Thymus (tissue), 11 donors: ENCODE measurements around the gene PARG. TPM values are rescaled to one million over a fixed set of nuclear protein-coding genes. Genes with fewer than 3 reads are reported as not detected.
"Not testable (repeated sequence)": the region's sequence is repeated elsewhere in the genome, so short reads cannot be mapped to it uniquely, and the experiment has no call there.

Experiments used
- DNase-seq, 9 donors: peaks; one replicate each; pipeline ENCODE4 v3.0.0-alpha.2; 2013; ENCODE audit warnings: low spot score in 9 of 9, low read depth in 6 of 9, missing footprints in 1 of 9
- H3K27ac ChIP-seq, 2 donors: one replicate each; pipeline ENCODE4 v1.5.1; 2013; ENCODE audit warnings: control low read depth in 1 of 2, low read depth in 1 of 2, low read length in 1 of 2, mild to moderate bottlenecking in 1 of 2, moderate library complexity in 1 of 2
- H3K27me3 ChIP-seq, 2 donors: one replicate each; pipeline ENCODE4 v1.5.1; 2013; ENCODE audit warnings: low read length in 1 of 2; ENCODE audit not compliant: control insufficient read depth in 2 of 2, insufficient read depth in 1 of 2
- H3K36me3 ChIP-seq, 2 donors: one replicate each; pipeline ENCODE4 v1.5.1; 2013; ENCODE audit warnings: low read length in 1 of 2, mild to moderate bottlenecking in 1 of 2, moderate library complexity in 1 of 2; ENCODE audit not compliant: control insufficient read depth in 2 of 2, insufficient read depth in 2 of 2
- H3K4me1 ChIP-seq, 2 donors: one replicate each; pipeline ENCODE4 v1.5.1; 2013; ENCODE audit warnings: low read length in 2 of 2; ENCODE audit not compliant: control insufficient read depth in 2 of 2, insufficient read depth in 2 of 2
- H3K4me3 ChIP-seq, 2 donors: one replicate each; pipeline ENCODE4 v1.5.1; 2013; ENCODE audit warnings: low read length in 2 of 2, control low read depth in 1 of 2, mild to moderate bottlenecking in 1 of 2
- H3K9me3 ChIP-seq, 2 donors: one replicate each; pipeline ENCODE4 v1.5.1; 2013; ENCODE audit warnings: low read length in 1 of 2, mild to moderate bottlenecking in 1 of 2; ENCODE audit not compliant: control insufficient read depth in 2 of 2, insufficient read depth in 1 of 2
- WGBS: extraction: QIAGEN DNeasy Blood & Tissue Kit; methylation state at CpG from one replicate; pipeline ENCODE4 v1.1.7; 2013; 5-methylcytosine and 5-hydroxymethylcytosine counted together
- polyA plus RNA-seq: library from polyadenylated mRNA; stranded (reverse); fragments of 200-250 nt; gene quantifications from one replicate; pipeline ENCODE4 v1.2.3, GENCODE V29; 2013
- total RNA-seq: library from RNA; stranded (reverse); fragments of 120-200 nt; gene quantifications from one replicate; pipeline ENCODE4 v1.2.4, GENCODE V29; 2013
- donor health status: healthy.

Gene PARG
- total and polyA plus RNA-seq, 2 donors = 10.9 to 30.4 TPM

DNA sequence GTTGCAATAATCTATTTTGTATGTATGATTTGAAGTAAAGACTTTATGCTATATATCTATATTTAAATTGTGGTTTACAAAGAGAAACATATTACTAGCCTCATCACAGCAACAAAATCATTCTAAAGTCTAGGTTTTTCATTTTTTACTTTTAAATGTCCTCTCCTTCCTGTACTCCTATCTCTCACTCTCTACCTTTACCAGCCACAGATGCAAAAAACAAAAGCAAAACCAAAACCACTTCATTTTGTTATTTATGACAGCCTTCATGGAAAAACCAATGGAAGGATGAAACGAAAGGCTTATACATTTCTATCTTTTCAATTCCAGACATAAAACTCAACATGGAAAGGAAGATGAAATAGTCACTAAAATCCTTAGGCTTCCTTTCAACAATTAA lies 31.5 kb downstream of the PARG start:
- not testable (repeated sequence) for H3K4me1 ChIP-seq, H3K4me3 ChIP-seq, H3K27me3 ChIP-seq, H3K9me3 ChIP-seq, DNase-seq, H3K36me3 ChIP-seq, H3K27ac ChIP-seq
- WGBS = no CpG with 5 or more reads among the region's 1 CpG

DNA sequence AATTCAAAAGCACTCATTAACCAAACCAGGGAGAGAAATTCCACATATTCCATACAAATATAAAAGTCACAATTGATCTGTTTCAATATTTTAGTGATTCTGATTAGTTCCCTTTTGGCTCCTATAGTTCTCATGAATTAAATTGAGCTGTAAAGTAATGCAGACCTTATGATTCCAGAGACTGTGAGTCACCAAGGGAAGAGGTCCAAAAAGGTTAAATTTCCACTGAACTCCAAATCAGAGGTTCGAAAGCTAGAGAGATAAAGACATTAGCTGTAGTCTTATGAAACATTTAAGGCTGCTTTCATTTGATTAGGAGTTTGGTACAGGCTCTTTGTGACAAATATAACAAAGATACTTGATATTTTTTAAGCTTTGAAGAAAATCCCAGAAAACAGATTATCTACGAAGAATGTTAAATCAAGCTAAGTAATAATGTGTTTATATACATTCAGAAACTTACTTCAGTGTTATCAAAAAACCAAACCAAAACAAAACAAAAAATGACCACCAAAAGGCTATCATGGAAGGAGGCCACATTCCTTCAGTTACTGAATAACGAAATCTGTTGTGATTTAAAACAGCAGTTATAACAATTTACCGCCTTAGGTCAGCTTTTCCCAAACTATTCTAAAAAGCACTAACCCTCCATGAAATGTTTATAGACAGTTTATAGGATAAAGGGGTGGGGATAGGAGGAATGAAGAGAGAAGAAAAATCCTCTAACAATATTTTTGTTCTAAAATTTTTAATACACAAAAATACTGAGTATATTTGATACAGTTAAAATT lies 33.3 kb downstream of the PARG start:
- not testable (repeated sequence) for H3K4me3 ChIP-seq, H3K27ac ChIP-seq, H3K9me3 ChIP-seq, H3K27me3 ChIP-seq, DNase-seq, H3K36me3 ChIP-seq, H3K4me1 ChIP-seq
- 97% methylated on average over 4 of the region's 4 CpGs for WGBS

DNA sequence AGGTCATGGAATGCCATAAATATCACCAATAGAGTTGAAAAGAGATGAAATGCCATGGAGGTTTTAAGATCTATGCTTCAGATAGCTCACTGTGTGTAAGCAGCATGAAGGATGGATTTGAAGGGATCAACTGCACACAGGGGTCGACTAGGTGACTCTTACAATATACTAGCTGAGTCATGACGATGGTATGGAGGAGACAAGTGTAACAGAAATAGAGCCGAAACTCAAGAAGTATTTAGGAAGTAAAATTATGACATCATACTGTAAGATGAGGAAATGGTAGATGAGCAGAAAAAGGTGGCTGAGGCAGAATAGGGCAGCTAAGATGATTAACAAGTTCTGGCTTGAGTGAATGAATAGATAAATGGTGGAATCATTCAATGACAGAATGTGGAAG lies 38.0 kb downstream of the PARG start:
- not testable (repeated sequence) for H3K9me3 ChIP-seq, H3K4me1 ChIP-seq, H3K27ac ChIP-seq, H3K36me3 ChIP-seq, H3K27me3 ChIP-seq, DNase-seq, H3K4me3 ChIP-seq
- WGBS = 99% methylated on average over 3 of the region's 3 CpGs

DNA sequence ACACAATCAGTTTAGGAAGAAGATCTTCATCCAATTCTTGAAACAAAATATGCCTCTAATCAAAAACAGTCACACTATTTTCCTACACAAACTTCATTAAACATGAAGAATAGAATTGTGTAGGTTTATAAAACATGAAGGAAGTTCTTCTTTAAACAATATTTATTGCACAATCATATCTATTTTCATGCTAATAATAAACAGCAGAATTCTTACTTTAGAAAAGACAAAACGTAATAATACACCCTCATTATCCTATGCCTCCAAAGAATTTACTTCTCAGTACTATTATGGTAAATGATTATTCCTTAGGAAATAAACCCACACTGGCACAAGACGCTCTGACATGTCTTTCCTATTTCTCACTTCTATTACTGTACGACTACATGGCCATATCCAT lies 41.4 kb downstream of the PARG start:
- not testable (repeated sequence) for H3K4me1 ChIP-seq, H3K4me3 ChIP-seq, H3K27me3 ChIP-seq, H3K36me3 ChIP-seq, H3K27ac ChIP-seq, H3K9me3 ChIP-seq, DNase-seq
- WGBS = over 99% methylated on average over 2 of the region's 3 CpGs

DNA sequence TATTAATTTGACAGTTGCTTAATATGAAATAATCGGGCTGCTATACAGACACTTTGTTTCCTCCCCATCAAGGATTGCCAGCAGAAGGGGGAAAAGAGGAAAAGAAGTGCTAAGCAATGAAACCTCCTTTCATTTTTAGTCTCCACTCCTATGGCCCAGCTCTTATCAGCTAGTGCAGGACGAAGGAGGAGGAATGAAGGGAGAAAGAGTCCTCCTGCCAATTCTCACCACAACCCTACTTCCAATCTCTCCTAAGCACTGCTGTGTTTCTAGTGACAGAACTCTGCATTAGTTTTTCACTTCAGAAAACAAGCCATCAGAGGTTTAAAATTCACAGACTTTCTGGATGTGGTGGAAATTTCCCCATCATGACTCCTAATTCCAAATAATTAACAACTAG lies 41.8 kb downstream of the PARG start:
- not testable (repeated sequence) for H3K4me3 ChIP-seq, H3K4me1 ChIP-seq, H3K36me3 ChIP-seq, H3K27ac ChIP-seq, H3K9me3 ChIP-seq, H3K27me3 ChIP-seq, DNase-seq
- 100% methylated on average over 1 of the region's 2 CpGs for WGBS

DNA sequence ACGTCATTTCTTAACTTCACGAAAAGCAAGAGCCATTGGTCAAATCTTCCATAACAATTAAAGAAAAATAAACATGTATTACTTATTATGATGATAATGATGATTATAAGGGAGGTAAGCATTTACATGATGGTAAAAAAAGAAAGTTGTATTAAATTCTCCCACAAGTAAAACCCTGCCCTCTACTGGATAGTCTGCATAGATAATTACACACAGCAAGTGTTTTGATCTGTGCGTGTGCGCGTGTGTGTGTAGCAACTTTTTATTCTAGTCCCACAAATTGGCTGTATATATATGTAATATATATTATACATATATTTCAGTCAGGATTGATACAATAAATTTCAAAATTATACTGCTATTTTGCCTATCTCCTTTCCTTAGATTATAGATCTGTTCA lies 51.8 kb downstream of the PARG start:
- WGBS = over 99% methylated on average over 5 of the region's 5 CpGs
- not testable (repeated sequence) for H3K27ac ChIP-seq, H3K4me3 ChIP-seq, H3K27me3 ChIP-seq, H3K9me3 ChIP-seq, DNase-seq, H3K4me1 ChIP-seq, H3K36me3 ChIP-seq

DNA sequence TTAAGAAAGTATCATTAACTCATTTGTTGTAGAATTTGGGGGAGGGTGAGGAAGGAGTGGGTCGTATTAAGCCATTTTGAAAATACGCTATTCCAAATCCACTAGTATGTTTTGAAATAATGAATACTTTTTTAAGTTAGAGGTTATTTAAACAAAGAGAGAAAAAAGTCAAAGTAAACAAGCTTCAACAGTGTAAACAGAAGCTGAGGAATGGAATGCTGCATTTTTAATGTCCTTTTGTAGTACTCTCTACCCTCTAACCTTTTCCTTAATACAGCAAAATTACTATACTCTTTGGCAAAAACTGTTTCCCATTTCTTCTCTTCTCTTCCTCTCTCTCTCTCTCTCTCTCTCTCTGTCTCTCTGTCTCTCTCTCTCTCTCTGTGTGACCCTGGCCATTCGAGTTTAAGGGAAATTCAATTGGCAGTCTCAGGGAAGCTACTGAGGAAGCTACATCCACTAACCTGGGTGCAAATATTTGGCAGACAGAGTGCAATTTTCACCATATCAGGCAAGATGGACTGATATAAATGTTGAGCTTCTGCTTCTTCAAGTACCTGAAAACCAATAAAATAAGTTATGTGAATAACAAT lies 57.0 kb downstream of the PARG start:
- not testable (repeated sequence) for H3K4me1 ChIP-seq, H3K27me3 ChIP-seq, H3K36me3 ChIP-seq, DNase-seq, H3K27ac ChIP-seq, H3K4me3 ChIP-seq, H3K9me3 ChIP-seq
- WGBS = 91% methylated on average over 1 of the region's 3 CpGs

DNA sequence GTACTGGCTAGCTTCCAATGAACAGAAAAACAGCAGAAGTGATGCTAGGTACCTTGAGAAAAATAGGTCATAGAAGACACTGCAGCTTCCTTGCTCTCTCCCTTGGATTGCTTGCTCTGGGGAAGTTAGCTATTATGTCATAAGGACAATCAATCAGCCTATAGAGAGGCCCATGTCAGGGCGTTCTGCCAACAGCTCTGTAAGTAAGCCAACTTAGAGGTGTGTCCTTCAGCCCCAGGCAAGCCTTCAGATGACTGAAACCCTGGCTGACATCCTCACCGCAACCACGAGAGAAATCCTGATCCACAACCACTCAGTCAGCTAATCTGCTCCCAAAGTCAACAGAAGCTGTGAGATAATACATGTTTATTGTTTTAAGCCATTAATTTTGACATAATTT lies 58.0 kb downstream of the PARG start:
- DNase-seq, H3K36me3 ChIP-seq, H3K4me3 ChIP-seq, H3K4me1 ChIP-seq, H3K9me3 ChIP-seq, H3K27ac ChIP-seq, H3K27me3 ChIP-seq: not testable (repeated sequence)
- WGBS = 94% methylated on average over 1 of the region's 3 CpGs

DNA sequence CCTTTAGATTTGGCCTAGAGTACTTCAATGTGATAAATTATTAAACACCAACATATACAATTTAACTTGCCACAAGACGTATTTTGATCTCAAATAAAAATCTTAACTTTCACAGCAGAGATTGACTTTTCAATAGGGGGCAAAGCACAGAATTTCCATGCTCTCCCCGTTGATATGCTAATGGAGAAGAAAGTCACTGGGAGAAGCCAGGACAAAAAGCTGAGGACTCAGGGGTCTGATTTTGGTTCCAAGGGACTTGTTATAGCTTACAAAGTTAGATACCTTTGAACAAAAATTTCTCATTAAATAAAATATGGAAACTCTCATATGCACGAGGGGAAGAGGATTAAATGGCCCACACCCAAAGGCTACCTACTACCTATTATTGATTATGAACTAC lies 59.5 kb downstream of the PARG start:
- DNase-seq, H3K4me3 ChIP-seq, H3K9me3 ChIP-seq, H3K36me3 ChIP-seq, H3K27me3 ChIP-seq, H3K4me1 ChIP-seq, H3K27ac ChIP-seq: not testable (repeated sequence)
- 97% methylated on average over 3 of the region's 3 CpGs for WGBS
